Measurements from ENCODE around the gene AQP10. TPM values are rescaled to one million over a fixed set of nuclear protein-coding genes. Genes with fewer than 3 reads are reported as not detected.
"Not testable (repeated sequence)": the region's sequence is repeated elsewhere in the genome, so short reads cannot be mapped to it uniquely, and the experiment has no call there.

Gene AQP10
- total and polyA plus RNA-seq, 2 of the 4 experiments (the other 2 are of a cell fraction): not detected

GRCh38 chr1:154313066-154313356 is 7.9 kb upstream of the AQP10 start:
- POLR2A ChIA-PET (ENCODE audit: unreplicated experiment): no interaction called here
- dilution Hi-C loops (cut with HindIII; ENCODE audit: low sequenced_read_pairs, unreplicated experiment): no loop called here
- TF ChIP-seq CEBPB (IDR thresholded peaks at IDR 0.05; ENCODE audit: low read depth, low read length) (no peak), SMC3 (IDR thresholded peaks at IDR 0.05; ENCODE audit: low read depth, low read length) (no peak), CHD1 (IDR thresholded peaks at IDR 0.05; ENCODE audit: low read depth, low read length) (no peak)
- TF ChIP-seq, protein P1, sequence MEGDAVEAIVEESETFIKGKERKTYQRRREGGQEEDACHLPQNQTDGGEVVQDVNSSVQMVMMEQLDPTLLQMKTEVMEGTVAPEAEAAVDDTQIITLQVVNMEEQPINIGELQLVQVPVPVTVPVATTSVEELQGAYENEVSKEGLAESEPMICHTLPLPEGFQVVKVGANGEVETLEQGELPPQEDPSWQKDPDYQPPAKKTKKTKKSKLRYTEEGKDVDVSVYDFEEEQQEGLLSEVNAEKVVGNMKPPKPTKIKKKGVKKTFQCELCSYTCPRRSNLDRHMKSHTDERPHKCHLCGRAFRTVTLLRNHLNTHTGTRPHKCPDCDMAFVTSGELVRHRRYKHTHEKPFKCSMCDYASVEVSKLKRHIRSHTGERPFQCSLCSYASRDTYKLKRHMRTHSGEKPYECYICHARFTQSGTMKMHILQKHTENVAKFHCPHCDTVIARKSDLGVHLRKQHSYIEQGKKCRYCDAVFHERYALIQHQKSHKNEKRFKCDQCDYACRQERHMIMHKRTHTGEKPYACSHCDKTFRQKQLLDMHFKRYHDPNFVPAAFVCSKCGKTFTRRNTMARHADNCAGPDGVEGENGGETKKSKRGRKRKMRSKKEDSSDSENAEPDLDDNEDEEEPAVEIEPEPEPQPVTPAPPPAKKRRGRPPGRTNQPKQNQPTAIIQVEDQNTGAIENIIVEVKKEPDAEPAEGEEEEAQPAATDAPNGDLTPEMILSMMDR (conservative IDR thresholded peaks at IDR 0.05; ENCODE audit: low read depth, low read length): no peak
- Histone ChIP-seq H2AK9ac (replicated peaks; ENCODE audit: low read depth, low read length, poor library complexity) (no peak overlapping the region), H3K4me3 (ENCODE audit: insufficient read depth, low read depth, low read length) (no peak overlapping the region), H3K9me3 (ENCODE audit: control insufficient read depth, insufficient read depth, low read length) (peaks cover 5% of the 10 kb centered on the region), H4K8ac (ENCODE audit: low read depth in 2 of 2, low read length in 2 of 2) (no peak overlapping the region), H2BK20ac (ENCODE audit: low read depth, low read length) (no peak overlapping the region), H2AK5ac (ENCODE audit: low read depth, low read length) (no peak overlapping the region), H3K14ac (replicated peaks; ENCODE audit: low read depth, low read length) (no peak overlapping the region), H3K9ac (ENCODE audit: low read depth, low read length) (no peak overlapping the region), H3K18ac (ENCODE audit: low read depth, low read length) (no peak overlapping the region), H4K5ac (ENCODE audit: low read depth, low read length) (no peak overlapping the region), H3K27me3 (ENCODE audit: control insufficient read depth, insufficient read depth, low read length) (peaks cover 3% of the 10 kb centered on the region; the same call in 1 of the 2 replicates), H2BK5ac (ENCODE audit: low read depth, low read length, poor library complexity, severe bottlenecking) (no peak overlapping the region), H4K20me1 (ENCODE audit: insufficient read depth, low read length) (no peaks in the 10 kb centered on the region), H3K4ac (ENCODE audit: low read depth, low read length) (no peak overlapping the region), H2BK15ac (ENCODE audit: low read depth, low read length) (no peak overlapping the region), H3K56ac (ENCODE audit: extremely low read depth, insufficient read depth, low read length) (no peak overlapping the region), H3K4me2 (ENCODE audit: low read depth, low read length) (no peak overlapping the region), H3K9me1 (ENCODE audit: insufficient read depth, low read length) (no peaks in the 10 kb centered on the region), H3K27ac (ENCODE audit: insufficient read depth, low read length) (no peak overlapping the region), H4K91ac (ENCODE audit: insufficient read depth, low read depth, low read length) (no peak overlapping the region), H3K36me3 (ENCODE audit: control insufficient read depth, insufficient read depth, low read length) (no peaks in the 10 kb centered on the region), H2BK120ac (ENCODE audit: low read depth, low read length) (no peak overlapping the region), H3K79me1 (ENCODE audit: low read depth in 1 of 2, low read length in 2 of 2) (no peaks in the 10 kb centered on the region), H3K23ac (ENCODE audit: low read depth, low read length) (no peak overlapping the region), H2AFZ (replicated peaks; ENCODE audit: low read length, poor library complexity) (no peak overlapping the region), H3K4me1 (ENCODE audit: control insufficient read depth, insufficient read depth, low read length) (no peaks in the 10 kb centered on the region)
- CTCF ChIA-PET: no interaction called here
- BruUV-seq (replicated peaks): no TSS peak
- in situ Hi-C loops (cut with MboI; ENCODE audit: low sequenced_read_pairs): no loop called here
- DNase-seq (no peak), ATAC-seq (ENCODE audit: low read depth) (no peak)
- WGBS, 2 experiments (ENCODE audit: extremely low coverage in 2 of 2, insufficient read length in 1 of 2): 72% methylated on average over 5 of the region's 10 CpGs; no CpG with 5 or more reads in 1 of the 2 experiments
- intact Hi-C loops (cut with micrococcal nuclease): no loop called here

GRCh38 chr1:154314226-154314625 is 6.7 kb upstream of the AQP10 start:
- H4K5ac ChIP-seq (ENCODE audit: low read depth, low read length); POLR2A ChIA-PET (ENCODE audit: unreplicated experiment); H3K9me1 ChIP-seq (ENCODE audit: insufficient read depth, low read length); H2AK5ac ChIP-seq (ENCODE audit: low read depth, low read length); H2BK15ac ChIP-seq (ENCODE audit: low read depth, low read length); H4K8ac ChIP-seq (ENCODE audit: low read depth in 2 of 2, low read length in 2 of 2); H3K4me1 ChIP-seq (ENCODE audit: control insufficient read depth, insufficient read depth, low read length); H2AK9ac ChIP-seq (replicated peaks; ENCODE audit: low read depth, low read length, poor library complexity); in situ Hi-C loops (cut with MboI; ENCODE audit: low sequenced_read_pairs); H4K91ac ChIP-seq (ENCODE audit: insufficient read depth, low read depth, low read length); H2BK120ac ChIP-seq (ENCODE audit: low read depth, low read length); H3K9ac ChIP-seq (ENCODE audit: low read depth, low read length); intact Hi-C loops (cut with micrococcal nuclease); H4K20me1 ChIP-seq (ENCODE audit: insufficient read depth, low read length); H3K14ac ChIP-seq (replicated peaks; ENCODE audit: low read depth, low read length); H3K56ac ChIP-seq (ENCODE audit: extremely low read depth, insufficient read depth, low read length); H3K27me3 ChIP-seq (ENCODE audit: control insufficient read depth, insufficient read depth, low read length); H3K36me3 ChIP-seq (ENCODE audit: control insufficient read depth, insufficient read depth, low read length); H3K18ac ChIP-seq (ENCODE audit: low read depth, low read length); H3K23ac ChIP-seq (ENCODE audit: low read depth, low read length); H3K9me3 ChIP-seq (ENCODE audit: control insufficient read depth, insufficient read depth, low read length); H2BK5ac ChIP-seq (ENCODE audit: low read depth, low read length, poor library complexity, severe bottlenecking); DNase-seq; ATAC-seq (ENCODE audit: low read depth); H3K4me3 ChIP-seq (ENCODE audit: insufficient read depth, low read depth, low read length); H3K27ac ChIP-seq (ENCODE audit: insufficient read depth, low read length); CTCF ChIA-PET; H3K4ac ChIP-seq (ENCODE audit: low read depth, low read length); H3K79me1 ChIP-seq (ENCODE audit: low read depth in 1 of 2, low read length in 2 of 2); BruUV-seq (replicated peaks); H2BK20ac ChIP-seq (ENCODE audit: low read depth, low read length); H3K4me2 ChIP-seq (ENCODE audit: low read depth, low read length); H2AFZ ChIP-seq (replicated peaks; ENCODE audit: low read length, poor library complexity); dilution Hi-C loops (cut with HindIII; ENCODE audit: low sequenced_read_pairs, unreplicated experiment): not testable (repeated sequence)
- WGBS, 2 experiments (ENCODE audit: extremely low coverage in 2 of 2, insufficient read length in 1 of 2): no CpG with 5 or more reads among the region's 3 CpGs

Measured in IMR-90 (cell line).